PFSK-1 (cell line): Measurements from ENCODE around the gene KIT.

ENCODE experiments used
- FOXP2 ChIP-seq: optimal IDR thresholded peaks from 2 replicates; pipeline ENCODE3; 2011; ENCODE audit warnings: borderline replicate concordance, control low read depth, inconsistent platforms; ENCODE audit not compliant: insufficient read depth; ENCODE audit errors: extremely low read length, extremely low read depth
- POLR2AphosphoS5 ChIP-seq: IDR thresholded peaks from 2 replicates; pipeline ENCODE4 v1.6.1; 2012; ENCODE audit warnings: low read depth, mild to moderate bottlenecking, control low read depth, low read length, moderate library complexity
- SIN3A ChIP-seq: IDR thresholded peaks from 2 replicates; pipeline ENCODE4 v1.6.1; 2012; ENCODE audit warnings: mild to moderate bottlenecking, low read length, moderate library complexity, borderline replicate concordance; ENCODE audit not compliant: insufficient read depth
- TAF1 ChIP-seq: IDR thresholded peaks from 2 replicates; pipeline ENCODE4 v1.6.1; 2012; ENCODE audit warnings: low read length, control low read depth, borderline replicate concordance; ENCODE audit not compliant: insufficient read depth
- TF ChIP-seq, protein P1 (sequence below), 2 experiments: IDR thresholded peaks; 2 replicates each; pipeline versions ENCODE4 v1.6.1 to v1.8.0; 2011 to 2012; ENCODE audit warnings: low read depth in 2 of 2, low read length in 2 of 2, control low read depth in 1 of 2, inconsistent platforms in 1 of 2, mild to moderate bottlenecking in 1 of 2, moderate library complexity in 1 of 2; ENCODE audit not compliant: insufficient read depth in 1 of 2

KIT gene

DNA sequence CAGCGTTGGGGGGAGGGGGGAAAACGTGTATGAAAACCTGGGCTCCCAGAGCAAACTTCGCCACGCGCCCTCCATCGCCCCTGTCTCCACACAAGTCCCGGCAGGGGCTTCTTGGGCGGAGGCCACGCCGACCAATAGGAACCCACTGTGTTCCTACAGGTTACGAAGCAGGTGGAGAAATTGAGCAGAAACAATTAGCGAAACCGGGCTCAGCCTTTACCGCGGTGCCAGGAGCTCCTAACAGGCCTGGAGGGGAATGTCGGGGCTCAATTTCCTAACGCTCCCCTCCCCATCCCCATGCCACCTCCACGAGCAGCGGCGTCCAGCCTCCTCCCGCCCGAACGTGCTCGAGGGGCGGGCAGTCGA, 589 bp upstream of the KIT start:
- TF ChIP-seq, protein P1, sequence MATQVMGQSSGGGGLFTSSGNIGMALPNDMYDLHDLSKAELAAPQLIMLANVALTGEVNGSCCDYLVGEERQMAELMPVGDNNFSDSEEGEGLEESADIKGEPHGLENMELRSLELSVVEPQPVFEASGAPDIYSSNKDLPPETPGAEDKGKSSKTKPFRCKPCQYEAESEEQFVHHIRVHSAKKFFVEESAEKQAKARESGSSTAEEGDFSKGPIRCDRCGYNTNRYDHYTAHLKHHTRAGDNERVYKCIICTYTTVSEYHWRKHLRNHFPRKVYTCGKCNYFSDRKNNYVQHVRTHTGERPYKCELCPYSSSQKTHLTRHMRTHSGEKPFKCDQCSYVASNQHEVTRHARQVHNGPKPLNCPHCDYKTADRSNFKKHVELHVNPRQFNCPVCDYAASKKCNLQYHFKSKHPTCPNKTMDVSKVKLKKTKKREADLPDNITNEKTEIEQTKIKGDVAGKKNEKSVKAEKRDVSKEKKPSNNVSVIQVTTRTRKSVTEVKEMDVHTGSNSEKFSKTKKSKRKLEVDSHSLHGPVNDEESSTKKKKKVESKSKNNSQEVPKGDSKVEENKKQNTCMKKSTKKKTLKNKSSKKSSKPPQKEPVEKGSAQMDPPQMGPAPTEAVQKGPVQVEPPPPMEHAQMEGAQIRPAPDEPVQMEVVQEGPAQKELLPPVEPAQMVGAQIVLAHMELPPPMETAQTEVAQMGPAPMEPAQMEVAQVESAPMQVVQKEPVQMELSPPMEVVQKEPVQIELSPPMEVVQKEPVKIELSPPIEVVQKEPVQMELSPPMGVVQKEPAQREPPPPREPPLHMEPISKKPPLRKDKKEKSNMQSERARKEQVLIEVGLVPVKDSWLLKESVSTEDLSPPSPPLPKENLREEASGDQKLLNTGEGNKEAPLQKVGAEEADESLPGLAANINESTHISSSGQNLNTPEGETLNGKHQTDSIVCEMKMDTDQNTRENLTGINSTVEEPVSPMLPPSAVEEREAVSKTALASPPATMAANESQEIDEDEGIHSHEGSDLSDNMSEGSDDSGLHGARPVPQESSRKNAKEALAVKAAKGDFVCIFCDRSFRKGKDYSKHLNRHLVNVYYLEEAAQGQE (IDR thresholded peaks at IDR 0.05; ENCODE audit: insufficient read depth in 1 of 2, low read depth in 2 of 2, low read length in 2 of 2), result no peak
- TF ChIP-seq POLR2AphosphoS5, result no peak
- no peak for TF ChIP-seq FOXP2
- TF ChIP-seq TAF1, result no peak
- no peak for TF ChIP-seq SIN3A

- TF ChIP-seq, protein P1 (IDR thresholded peaks at IDR 0.05; ENCODE audit: insufficient read depth in 1 of 2, low read depth in 2 of 2, low read length in 2 of 2), result no peak
- TF ChIP-seq POLR2AphosphoS5 (no peak), FOXP2 (no peak), TAF1 (no peak)
Observed at GRCh38 chr4:54658252-54659093, 716 bp downstream of the KIT start.

DNA sequence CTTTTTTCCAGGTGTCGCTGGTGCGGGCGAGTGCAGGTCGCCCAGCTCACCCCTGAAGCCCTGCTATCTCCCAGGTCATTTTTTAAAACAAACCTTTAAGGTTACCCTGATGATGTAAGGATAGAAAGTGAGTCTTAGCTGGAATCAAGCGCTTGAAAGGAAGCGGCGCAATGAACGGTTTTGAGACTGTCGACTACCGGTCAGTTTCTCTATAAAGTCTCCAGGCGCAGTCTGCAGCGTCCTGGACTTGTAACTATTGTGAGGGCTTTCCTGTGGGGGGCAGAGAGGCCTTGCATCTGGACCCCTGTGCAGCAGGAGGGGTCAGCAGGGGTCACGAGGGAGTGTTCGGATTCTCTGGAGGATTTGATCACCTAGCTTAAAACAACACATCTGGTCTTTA, 1.6 kb downstream of the KIT start:
- TF ChIP-seq FOXP2 (no peak), SIN3A (no peak), POLR2AphosphoS5 (no peak), TAF1 (no peak)
- TF ChIP-seq, protein P1 (IDR thresholded peaks at IDR 0.05; ENCODE audit: insufficient read depth in 1 of 2, low read depth in 2 of 2, low read length in 2 of 2), result no peak

GRCh38 chr4:54659749-54660535, 2.2 kb downstream of the KIT start:
- TF ChIP-seq TAF1, result no peak
- TF ChIP-seq POLR2AphosphoS5, result no peak
- TF ChIP-seq SIN3A, result no peak
- no peak for TF ChIP-seq FOXP2
- TF ChIP-seq, protein P1 (IDR thresholded peaks at IDR 0.05; ENCODE audit: insufficient read depth in 1 of 2, low read depth in 2 of 2, low read length in 2 of 2), result no peak
